GM12891 (cell line): ENCODE measurements around the gene SMPX.

ENCODE experiments used
- DNase-seq: peaks from one replicate; pipeline ENCODE4 v3.0.0; 2011; ENCODE audit warnings: low spot score; ENCODE audit not compliant: insufficient read length
- FAIRE-seq: peaks from 2 replicates; lab custom pipeline; 2011; peaks lifted over from hg19 to GRCh38; lab: Jason Lieb, UNC
- PAX5 ChIP-seq: IDR thresholded peaks from 2 replicates; pipeline ENCODE4 v1.6.1; 2011; ENCODE audit warnings: low read length, moderate library complexity, mild to moderate bottlenecking; ENCODE audit not compliant: insufficient read depth, severe bottlenecking
- POLR2A ChIP-seq: IDR thresholded peaks from 2 replicates; pipeline ENCODE4 v1.6.1; 2011; ENCODE audit warnings: low read depth, low read length, control low read depth
- POLR2AphosphoS5 ChIP-seq: IDR thresholded peaks from 2 replicates; pipeline ENCODE4 v1.6.1; 2011; ENCODE audit warnings: low read depth, low read length, control low read depth
- POU2F2 ChIP-seq: IDR thresholded peaks from 2 replicates; pipeline ENCODE4 v1.6.1; 2011; ENCODE audit warnings: low read depth, mild to moderate bottlenecking, control low read depth, low read length, moderate library complexity
- SPI1 ChIP-seq: IDR thresholded peaks from 2 replicates; pipeline ENCODE4 v1.6.1; 2011; ENCODE audit warnings: low read depth, low read length, control low read depth
- TAF1 ChIP-seq: IDR thresholded peaks from 2 replicates; pipeline ENCODE4 v1.6.1; 2011; ENCODE audit warnings: low read depth, low read length, control low read depth

SMPX gene

DNA sequence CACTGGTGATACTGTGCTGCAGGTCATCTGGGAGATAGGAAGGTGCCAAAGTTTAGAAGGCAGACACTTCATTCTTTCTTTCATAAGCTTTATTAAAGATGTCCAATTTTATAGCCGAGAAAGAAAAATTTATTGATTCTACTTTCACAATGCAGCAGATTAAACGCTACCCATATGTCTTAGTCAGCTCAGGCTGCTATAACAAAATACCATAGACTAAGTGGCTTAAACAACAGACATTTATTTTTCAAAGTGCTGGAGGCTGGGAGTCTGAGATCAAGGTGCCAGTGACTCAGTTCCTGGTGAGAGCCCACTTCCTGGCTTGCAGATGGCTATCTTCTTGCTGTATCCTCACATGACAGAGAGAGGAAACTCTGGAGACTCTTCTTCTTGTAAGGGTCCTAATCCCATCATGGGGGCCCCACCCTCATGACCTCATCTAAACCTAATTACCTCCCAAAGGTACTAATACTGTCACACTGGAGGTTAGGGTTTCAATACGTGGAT, 66.4 kb downstream of the SMPX start:
- TF ChIP-seq POU2F2 (no peak), SPI1 (no peak), PAX5 (no peak), POLR2A (no peak), TAF1 (no peak), POLR2AphosphoS5 (no peak)
- FAIRE-seq: no peak
- DNase-seq: no peak

GRCh38 chrX:21683941-21684340, 74.0 kb downstream of the SMPX start:
- FAIRE-seq: no peak
- TF ChIP-seq PAX5 (no peak), POLR2AphosphoS5 (no peak), SPI1 (no peak), TAF1 (no peak), POLR2A (no peak), POU2F2 (no peak)
- DNase-seq: no peak

GRCh38 chrX:21678048-21678612, 79.8 kb downstream of the SMPX start:
- no peak for DNase-seq
- TF ChIP-seq SPI1 (no peak), TAF1 (no peak), POLR2AphosphoS5 (no peak), PAX5 (no peak), POU2F2 (no peak), POLR2A (no peak)
- no peak for FAIRE-seq

GRCh38 chrX:21675931-21676330, 82.0 kb downstream of the SMPX start:
- TF ChIP-seq POLR2A: no peak
- TF ChIP-seq POLR2AphosphoS5: no peak
- no peak for TF ChIP-seq POU2F2
- no peak for TF ChIP-seq TAF1
- TF ChIP-seq SPI1: no peak
- TF ChIP-seq PAX5: no peak
- FAIRE-seq: no peak
- DNase-seq: no peak

DNA sequence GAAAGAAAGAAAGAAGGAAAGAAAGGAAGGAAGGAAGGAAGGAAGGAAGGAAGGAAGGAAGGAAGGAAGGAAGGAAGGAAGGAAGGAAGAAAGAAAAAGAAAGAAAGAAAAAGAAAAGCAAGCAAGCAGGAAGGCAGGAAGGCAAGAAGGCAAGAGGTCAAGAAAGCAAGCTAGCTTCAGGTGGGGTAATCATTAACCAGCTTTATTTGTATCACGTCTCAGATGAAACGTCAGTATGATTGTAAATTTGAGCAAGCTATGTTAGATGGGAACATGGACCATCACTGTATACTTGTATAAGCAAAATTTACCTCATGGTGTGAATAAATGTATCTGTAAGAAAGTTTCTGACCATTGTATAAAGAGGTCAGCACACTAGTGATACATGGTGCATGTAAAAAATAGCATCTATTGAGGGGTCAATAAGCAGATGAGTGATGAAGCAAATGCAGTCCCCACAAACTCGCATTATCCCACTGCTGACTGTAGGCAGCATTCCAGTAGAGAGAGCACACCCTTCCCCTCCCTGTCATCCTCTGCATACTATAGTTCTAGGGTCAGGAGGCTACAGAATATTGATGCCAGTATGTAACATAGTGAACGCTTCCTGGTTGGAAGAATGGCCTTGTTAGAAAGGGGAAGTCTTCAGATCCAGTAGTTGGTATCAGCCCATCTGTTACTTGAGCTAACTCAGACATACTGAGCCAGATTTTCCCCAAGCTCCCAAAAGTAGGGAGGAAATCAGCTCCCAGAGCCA, 83.3 kb downstream of the SMPX start:
- FAIRE-seq (no peak), DNase-seq (no peak)
- no peak for TF ChIP-seq POLR2AphosphoS5
- no peak for TF ChIP-seq POU2F2
- no peak for TF ChIP-seq POLR2A
- TF ChIP-seq PAX5: no peak
- no peak for TF ChIP-seq TAF1
- TF ChIP-seq SPI1: no peak

DNA sequence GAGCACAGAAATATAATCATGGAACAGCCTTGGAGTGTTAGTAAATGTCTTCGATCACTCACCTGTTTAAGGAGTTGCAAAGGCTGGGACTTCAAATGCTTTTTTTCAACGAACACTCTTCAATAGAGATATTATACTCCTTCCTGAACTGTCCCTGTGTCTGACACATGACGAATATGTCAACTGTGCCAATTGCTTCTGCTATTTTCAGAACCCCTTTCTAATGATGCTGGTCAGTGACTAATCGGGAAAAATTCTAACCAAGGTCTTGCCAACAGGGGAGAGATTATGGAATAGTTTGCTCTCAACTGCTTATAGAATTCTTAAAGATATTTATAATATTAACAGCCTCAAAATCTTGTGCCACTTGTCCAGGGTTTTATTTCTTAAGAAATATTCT, 91.2 kb downstream of the SMPX start:
- TF ChIP-seq POLR2AphosphoS5 (no peak), POLR2A (no peak), POU2F2 (no peak), TAF1 (no peak), PAX5 (no peak), SPI1 (no peak)
- DNase-seq: no peak
- FAIRE-seq: no peak

GRCh38 chrX:21666252-21666651, 91.7 kb downstream of the SMPX start:
- no peak for DNase-seq
- TF ChIP-seq POLR2A (no peak), SPI1 (no peak), PAX5 (no peak), POU2F2 (no peak), POLR2AphosphoS5 (no peak), TAF1 (no peak)
- FAIRE-seq: no peak

DNA sequence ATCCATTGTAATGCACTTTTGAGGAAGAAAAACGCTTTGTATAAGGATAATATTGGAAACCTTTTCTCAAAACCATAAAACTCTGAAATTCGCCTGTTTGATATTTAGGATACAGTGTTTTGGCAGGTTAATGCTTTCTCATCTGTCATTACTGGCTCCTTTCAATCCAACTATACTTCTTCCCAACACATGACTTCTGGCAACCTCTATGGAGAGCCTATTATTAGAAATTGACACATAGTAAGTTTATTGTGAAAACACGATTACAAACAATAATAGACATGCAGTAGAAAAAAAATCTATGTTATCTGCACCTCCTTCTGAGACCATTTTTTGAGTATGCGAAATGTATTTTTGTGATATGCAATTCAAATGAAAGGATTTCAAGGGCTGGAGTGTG, 95.2 kb downstream of the SMPX start:
- DNase-seq: no peak
- FAIRE-seq: no peak
- TF ChIP-seq PAX5 (no peak), POU2F2 (no peak), POLR2A (no peak), TAF1 (no peak), POLR2AphosphoS5 (no peak), SPI1 (no peak)

GRCh38 chrX:21661316-21661715, 96.6 kb downstream of the SMPX start:
- DNase-seq: no peak
- FAIRE-seq: no peak
- TF ChIP-seq SPI1 (no peak), POLR2AphosphoS5 (no peak), POLR2A (no peak), PAX5 (no peak), POU2F2 (no peak), TAF1 (no peak)

DNA sequence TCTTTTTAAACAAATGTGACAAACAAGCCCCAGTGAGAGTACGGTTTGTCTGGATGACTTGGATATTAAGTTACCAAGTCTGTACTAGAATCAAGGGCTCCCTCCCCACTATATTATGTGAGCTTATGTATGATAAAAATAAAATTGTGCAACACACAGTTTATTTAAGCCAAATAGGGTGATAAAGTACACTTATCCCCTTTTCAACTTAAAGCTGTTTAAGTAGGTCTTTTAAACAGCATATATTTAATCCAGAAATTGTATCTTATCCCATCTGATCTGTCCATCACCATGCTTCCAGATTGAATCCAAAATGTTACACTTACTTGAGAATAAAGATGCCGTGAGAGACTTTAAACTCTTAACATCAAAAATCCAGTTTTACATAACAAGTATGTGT, 97.8 kb downstream of the SMPX start:
- FAIRE-seq (no peak), DNase-seq (no peak)
- TF ChIP-seq SPI1 (no peak), POU2F2 (no peak)

DNA sequence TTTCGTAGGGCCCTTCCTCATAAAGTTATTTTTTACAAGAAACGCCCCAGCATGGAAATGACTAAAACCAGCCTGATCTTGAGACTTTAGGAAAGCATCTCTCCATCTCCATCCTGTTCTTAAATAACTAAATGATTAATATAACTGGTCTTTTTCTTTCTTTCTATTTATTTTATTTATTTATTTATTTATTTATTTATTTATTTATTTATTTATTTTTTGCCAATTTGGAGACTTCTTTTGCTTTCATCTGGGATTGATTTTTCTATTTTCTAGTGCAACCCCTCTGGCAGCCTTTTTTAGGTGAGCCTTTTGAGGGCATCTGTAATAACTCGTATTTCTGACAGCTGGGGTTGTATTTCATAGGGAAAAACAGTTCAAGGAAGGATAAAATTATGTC, 98.6 kb downstream of the SMPX start:
- TF ChIP-seq POU2F2 (no peak), TAF1 (no peak), PAX5 (no peak), SPI1 (no peak), POLR2AphosphoS5 (no peak), POLR2A (no peak)
- FAIRE-seq: no peak
- no peak for DNase-seq
